ENCODE measurements around the gene BUD23.
"Not testable (repeated sequence)": the region's sequence is repeated elsewhere in the genome, so short reads cannot be mapped to it uniquely, and the experiment has no call there.

The BUD23 gene

DNA sequence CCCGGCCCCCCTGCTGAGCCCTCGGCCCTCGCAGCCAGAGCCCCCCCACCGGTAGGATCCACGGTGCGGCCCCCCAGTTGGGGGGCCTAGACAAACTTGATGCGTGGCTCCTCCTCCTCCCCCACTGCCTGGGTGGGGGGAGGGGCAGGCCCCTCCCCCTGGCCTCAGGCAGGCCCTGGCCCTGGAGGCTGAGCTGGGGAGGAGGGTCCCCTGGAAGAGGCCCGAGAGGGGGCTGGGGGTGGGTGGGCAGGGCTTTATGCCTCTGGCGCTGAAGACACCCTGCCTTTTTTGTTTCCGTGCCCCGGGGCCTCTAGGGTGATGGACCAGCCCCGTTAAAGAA lies 12.1 kb upstream of the BUD23 start:
- Histone ChIP-seq H3K9ac (ENCODE audit: low read length) (no peak overlapping the region), H3K36me3 (ENCODE audit: control insufficient read depth, insufficient read depth, low read length) (no peaks in the 10 kb centered on the region), H3K27me3 (ENCODE audit: control insufficient read depth, insufficient read depth, low read length) (no peaks in the 10 kb centered on the region), H3K27ac (ENCODE audit: low read depth, low read length) (no peak overlapping the region), H3K4me1 (ENCODE audit: control insufficient read depth, insufficient read depth, low read length) (peaks cover 3% of the 10 kb centered on the region), H3K4me3 (ENCODE audit: low read length) (no peak overlapping the region)

DNA sequence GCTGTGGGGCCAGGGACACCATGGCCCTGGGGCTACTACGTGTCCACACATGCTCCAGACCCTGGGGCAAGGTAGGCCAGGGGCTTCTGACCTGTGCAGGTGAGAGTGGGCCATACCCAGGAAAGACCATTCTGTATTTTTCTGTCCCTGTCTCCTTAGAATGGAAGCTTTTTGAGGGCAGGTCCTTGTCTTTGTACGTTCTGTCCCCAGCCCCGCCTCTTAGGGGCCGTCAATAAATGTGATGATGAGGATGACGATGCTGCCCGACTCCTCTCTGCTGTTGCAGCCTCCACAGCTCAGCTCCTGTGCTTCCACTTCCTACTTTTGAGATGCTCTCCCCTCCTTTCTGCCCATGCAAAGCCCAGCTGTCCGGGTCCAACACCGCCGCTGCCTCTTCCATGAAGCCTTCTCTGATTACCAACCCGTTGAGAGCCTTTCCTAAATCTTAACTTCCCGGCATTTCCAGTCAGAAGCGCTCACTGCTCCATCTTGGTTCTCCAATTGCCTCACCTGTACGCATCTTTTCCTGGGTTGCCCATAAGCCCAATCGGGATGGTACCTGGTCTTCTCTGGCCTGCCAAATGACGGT lies 11.4 kb upstream of the BUD23 start:
- Histone ChIP-seq H3K4me3 (ENCODE audit: low read length) (no peak overlapping the region), H3K9ac (ENCODE audit: low read length) (no peak overlapping the region), H3K27me3 (ENCODE audit: control insufficient read depth, insufficient read depth, low read length) (no peaks in the 10 kb centered on the region), H3K36me3 (ENCODE audit: control insufficient read depth, insufficient read depth, low read length) (no peaks in the 10 kb centered on the region), H3K4me1 (ENCODE audit: control insufficient read depth, insufficient read depth, low read length) (peaks cover 3% of the 10 kb centered on the region), H3K27ac (ENCODE audit: low read depth, low read length) (no peak overlapping the region)

DNA sequence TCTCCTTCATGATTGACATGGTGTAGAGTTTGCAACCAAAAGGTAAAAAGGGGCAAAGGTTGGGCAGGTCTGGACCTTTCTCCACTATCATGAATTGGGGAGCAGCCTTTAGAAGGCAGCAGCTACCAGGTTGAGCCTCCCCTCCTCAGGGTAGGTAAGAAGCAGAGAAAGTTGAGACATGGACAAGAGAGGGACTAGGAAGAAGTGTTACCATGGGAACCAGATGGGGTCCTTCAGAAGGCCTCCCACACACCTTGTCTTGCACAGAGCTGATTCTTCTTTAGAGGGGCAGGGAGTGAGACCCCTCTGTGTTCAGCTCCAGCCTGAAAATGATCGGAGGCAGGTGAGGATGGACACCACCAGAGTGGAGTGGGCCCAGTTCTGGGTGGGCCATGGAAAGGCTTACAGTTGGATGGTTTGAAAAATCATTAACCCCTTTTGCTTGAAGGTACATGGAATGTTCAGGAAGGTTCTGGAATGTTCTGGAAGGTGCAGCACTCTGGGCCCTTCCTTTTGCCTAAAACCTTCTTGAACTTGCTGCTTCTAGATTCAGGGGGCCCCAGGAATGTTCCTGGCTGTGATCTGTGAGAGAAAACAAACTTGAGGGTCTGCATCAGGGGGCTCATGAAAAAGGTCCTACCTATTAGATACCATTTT lies 8.8 kb upstream of the BUD23 start:
- H3K27ac ChIP-seq (ENCODE audit: low read depth, low read length): no peak overlapping the region
- H3K4me3 ChIP-seq (ENCODE audit: low read length): no peak overlapping the region
- no peak overlapping the region for H3K9ac ChIP-seq (ENCODE audit: low read length)
- H3K27me3 ChIP-seq (ENCODE audit: control insufficient read depth, insufficient read depth, low read length): no peaks in the 10 kb centered on the region
- H3K36me3 ChIP-seq (ENCODE audit: control insufficient read depth, insufficient read depth, low read length): peaks cover 8% of the 10 kb centered on the region
- H3K4me1 ChIP-seq (ENCODE audit: control insufficient read depth, insufficient read depth, low read length): no peaks in the 10 kb centered on the region

DNA sequence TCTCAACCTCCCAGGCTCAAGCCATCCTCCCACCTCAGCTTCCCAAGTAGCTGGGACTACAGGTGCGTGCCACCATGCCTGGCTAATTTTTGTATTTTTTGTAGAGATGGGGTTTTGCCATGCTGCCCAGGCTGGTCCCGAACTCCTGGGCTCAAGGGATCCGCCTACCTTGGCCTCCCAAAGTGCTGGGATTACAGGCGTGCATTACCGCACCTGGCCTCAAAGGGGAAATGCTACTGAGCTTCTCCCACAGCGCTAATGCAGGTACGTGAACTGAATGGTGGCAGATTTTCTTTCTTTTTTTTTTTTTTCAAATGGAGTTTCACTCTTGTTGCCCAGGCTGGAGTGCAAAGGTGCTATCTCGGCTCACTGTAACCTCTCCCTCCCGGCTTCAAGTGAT lies 7.3 kb upstream of the BUD23 start:
- H3K9ac ChIP-seq (ENCODE audit: low read length); H3K4me3 ChIP-seq (ENCODE audit: low read length); H3K27ac ChIP-seq (ENCODE audit: low read depth, low read length); H3K27me3 ChIP-seq (ENCODE audit: control insufficient read depth, insufficient read depth, low read length); H3K36me3 ChIP-seq (ENCODE audit: control insufficient read depth, insufficient read depth, low read length); H3K4me1 ChIP-seq (ENCODE audit: control insufficient read depth, insufficient read depth, low read length): not testable (repeated sequence)

DNA sequence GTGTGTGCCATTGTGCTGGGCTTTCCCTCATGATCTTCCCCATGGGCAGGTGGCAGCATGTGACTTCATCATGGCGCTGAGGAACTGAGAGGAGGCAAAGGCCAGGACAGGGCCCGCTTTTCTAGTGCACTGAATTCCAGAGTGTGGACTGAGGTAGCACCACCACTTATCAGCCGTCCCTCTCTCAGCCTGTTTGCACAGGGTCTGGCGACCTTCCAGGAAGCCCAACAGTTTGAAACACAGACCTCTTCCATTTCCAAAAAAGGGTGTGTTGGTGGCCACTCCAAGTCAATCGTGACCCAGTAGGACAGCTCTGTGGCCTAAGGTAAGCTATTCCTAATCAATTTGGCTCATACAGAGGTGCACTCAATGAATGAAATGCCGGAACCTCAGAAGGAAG lies 4.5 kb upstream of the BUD23 start:
- Histone ChIP-seq H3K36me3 (ENCODE audit: control insufficient read depth, insufficient read depth, low read length) (peaks cover 10% of the 10 kb centered on the region), H3K27me3 (ENCODE audit: control insufficient read depth, insufficient read depth, low read length) (no peaks in the 10 kb centered on the region), H3K9ac (ENCODE audit: low read length) (no peak overlapping the region), H3K4me1 (ENCODE audit: control insufficient read depth, insufficient read depth, low read length) (peaks cover 14% of the 10 kb centered on the region), H3K27ac (ENCODE audit: low read depth, low read length) (no peak overlapping the region), H3K4me3 (ENCODE audit: low read length) (no peak overlapping the region)

DNA sequence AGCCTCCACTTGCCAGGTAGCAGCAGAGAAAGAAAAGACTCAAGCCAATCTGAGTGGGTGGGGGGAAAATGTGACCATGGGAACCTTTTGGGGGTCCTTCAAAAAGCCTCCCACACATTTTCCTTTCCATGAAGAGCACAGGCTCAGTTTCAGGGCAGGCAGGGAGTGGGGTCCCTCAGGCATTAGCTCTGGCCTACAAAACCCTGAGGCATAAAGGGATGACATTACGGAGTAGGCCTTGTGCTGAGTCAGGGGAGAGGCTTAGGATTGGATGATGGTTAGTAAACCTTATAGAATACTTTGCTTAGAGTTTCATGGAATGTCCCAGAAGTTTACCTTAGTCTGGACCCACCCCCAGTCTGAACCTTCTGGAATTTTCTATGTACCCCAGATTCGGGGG lies 3.7 kb upstream of the BUD23 start:
- no peak overlapping the region for H3K4me3 ChIP-seq (ENCODE audit: low read length)
- no peak overlapping the region for H3K27ac ChIP-seq (ENCODE audit: low read depth, low read length)
- H3K4me1 ChIP-seq (ENCODE audit: control insufficient read depth, insufficient read depth, low read length): peaks cover 18% of the 10 kb centered on the region
- no peaks in the 10 kb centered on the region for H3K27me3 ChIP-seq (ENCODE audit: control insufficient read depth, insufficient read depth, low read length)
- H3K9ac ChIP-seq (ENCODE audit: low read length): no peak overlapping the region
- H3K36me3 ChIP-seq (ENCODE audit: control insufficient read depth, insufficient read depth, low read length): peaks cover 10% of the 10 kb centered on the region

DNA sequence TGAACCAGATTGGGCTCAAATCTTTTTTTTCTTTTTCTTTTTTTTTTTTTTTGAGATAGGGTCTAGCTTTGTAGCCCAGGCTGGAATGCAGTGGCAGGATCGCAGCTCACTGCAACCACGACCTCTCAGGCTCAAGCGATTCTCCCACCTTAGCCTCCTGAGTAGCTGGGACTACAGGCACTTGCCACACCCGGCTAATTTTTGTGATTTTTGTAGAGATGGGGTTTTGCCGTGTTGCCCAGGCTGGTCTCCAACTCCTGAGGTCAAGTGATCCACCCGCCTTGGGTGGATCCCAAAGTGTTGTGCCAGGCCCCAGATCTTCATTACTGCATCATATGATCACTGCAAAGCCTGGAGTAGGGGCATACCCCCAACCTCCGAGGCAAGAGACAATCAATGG lies 2.9 kb upstream of the BUD23 start:
- H3K4me1 ChIP-seq (ENCODE audit: control insufficient read depth, insufficient read depth, low read length): peaks cover 18% of the 10 kb centered on the region
- H3K9ac ChIP-seq (ENCODE audit: low read length): no peak overlapping the region
- no peaks in the 10 kb centered on the region for H3K27me3 ChIP-seq (ENCODE audit: control insufficient read depth, insufficient read depth, low read length)
- peaks cover 10% of the 10 kb centered on the region for H3K36me3 ChIP-seq (ENCODE audit: control insufficient read depth, insufficient read depth, low read length)
- H3K27ac ChIP-seq (ENCODE audit: low read depth, low read length): no peak overlapping the region
- H3K4me3 ChIP-seq (ENCODE audit: low read length): no peak overlapping the region

DNA sequence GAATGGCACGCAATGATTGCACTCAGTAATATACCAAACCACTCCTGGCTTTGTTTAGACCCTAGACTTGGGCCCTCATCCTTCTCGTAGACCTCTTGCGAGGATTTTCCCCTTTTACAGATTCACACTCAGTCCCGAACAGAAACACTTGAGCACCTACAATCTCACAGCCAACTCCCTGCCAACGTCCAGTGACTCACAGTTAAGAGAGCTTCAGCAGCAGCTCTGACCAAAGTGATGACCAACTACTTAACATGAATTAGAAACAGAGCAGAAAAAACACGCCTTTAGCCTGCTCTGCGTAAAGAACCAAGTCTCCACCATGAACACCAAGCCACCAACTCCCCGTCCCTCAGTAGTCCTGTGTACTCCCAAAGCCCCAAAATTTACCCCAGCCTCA lies 2.4 kb upstream of the BUD23 start:
- Histone ChIP-seq H3K4me3 (ENCODE audit: low read length) (no peak overlapping the region), H3K9ac (ENCODE audit: low read length) (no peak overlapping the region), H3K27ac (ENCODE audit: low read depth, low read length) (no peak overlapping the region), H3K4me1 (ENCODE audit: control insufficient read depth, insufficient read depth, low read length) (peaks cover 18% of the 10 kb centered on the region), H3K36me3 (ENCODE audit: control insufficient read depth, insufficient read depth, low read length) (peaks cover 10% of the 10 kb centered on the region), H3K27me3 (ENCODE audit: control insufficient read depth, insufficient read depth, low read length) (no peaks in the 10 kb centered on the region)

DNA sequence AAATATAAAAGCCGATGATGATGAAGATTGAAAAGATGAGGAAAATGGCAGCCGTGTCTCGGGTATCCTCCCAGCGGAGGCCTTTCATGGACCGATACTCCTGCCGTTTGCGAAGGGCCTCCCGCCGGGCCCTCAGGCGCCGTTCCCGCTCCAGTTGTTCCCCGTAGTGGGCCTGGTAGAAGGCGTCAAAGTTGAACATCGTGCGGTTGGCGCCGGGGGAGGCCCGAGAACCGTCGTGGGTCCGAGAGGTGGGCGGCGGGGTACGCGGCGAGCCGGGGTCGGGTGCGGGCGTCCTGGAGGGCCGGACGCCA lies 697 bp upstream of the BUD23 start:
- H3K27ac ChIP-seq (ENCODE audit: low read depth, low read length): peak overlapping the region; percentile 79
- peaks cover 10% of the 10 kb centered on the region for H3K36me3 ChIP-seq (ENCODE audit: control insufficient read depth, insufficient read depth, low read length)
- H3K27me3 ChIP-seq (ENCODE audit: control insufficient read depth, insufficient read depth, low read length): no peaks in the 10 kb centered on the region
- peaks cover 18% of the 10 kb centered on the region for H3K4me1 ChIP-seq (ENCODE audit: control insufficient read depth, insufficient read depth, low read length)
- peak overlapping the region; percentile 90 for H3K9ac ChIP-seq (ENCODE audit: low read length)
- peak overlapping the region; percentile 88 for H3K4me3 ChIP-seq (ENCODE audit: low read length)

DNA sequence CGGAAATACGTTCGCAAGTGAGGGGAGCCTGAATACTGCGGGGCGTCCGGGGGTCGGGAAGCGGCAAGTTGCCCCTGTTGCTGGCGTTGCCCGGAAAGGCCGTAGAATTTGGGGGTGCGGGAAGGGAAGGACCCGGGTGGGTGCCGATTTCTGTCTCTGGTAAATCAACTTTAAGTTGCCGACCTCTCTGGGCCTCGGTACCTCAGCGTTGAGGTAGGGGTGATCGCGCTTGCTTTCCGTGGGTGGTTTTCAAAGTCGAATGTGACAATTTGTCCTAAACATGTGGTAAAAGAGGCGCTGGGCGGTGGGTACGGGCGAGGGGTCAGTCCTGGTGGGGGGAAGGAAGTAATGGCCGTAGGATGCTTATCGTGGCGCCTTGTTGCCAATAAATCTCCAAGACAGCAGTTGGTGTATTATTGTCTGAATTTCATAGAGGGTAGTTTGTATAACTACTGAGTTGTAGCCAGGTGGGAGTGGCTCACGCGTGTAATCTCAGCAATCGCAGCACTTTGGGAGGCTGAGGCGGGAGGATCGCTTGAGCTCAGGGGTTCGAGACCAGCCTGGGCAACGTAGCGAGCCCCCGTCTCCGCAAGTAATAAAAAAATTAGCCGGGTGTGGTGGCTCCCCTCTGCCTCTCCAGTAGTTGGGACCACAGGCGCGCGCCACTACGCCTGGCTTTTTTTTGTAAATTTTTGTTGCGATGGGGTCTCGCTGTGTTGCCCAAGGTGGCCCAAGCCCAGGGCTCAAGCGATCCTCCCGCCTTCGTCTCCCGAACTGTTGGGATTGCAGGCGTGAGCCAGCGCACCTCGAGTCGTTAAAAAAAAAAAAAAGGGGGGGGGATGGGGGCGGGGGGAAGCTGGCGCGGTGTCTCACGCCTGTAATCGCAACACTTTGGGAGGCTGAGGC lies 644 bp downstream of the BUD23 start:
- Histone ChIP-seq H3K27ac (ENCODE audit: low read depth, low read length) (peak overlapping the region; percentile 69), H3K4me3 (ENCODE audit: low read length) (peak overlapping the region; percentile 90), H3K36me3 (ENCODE audit: control insufficient read depth, insufficient read depth, low read length) (peaks cover 7% of the 10 kb centered on the region), H3K4me1 (ENCODE audit: control insufficient read depth, insufficient read depth, low read length) (peaks cover 18% of the 10 kb centered on the region), H3K27me3 (ENCODE audit: control insufficient read depth, insufficient read depth, low read length) (no peaks in the 10 kb centered on the region), H3K9ac (ENCODE audit: low read length) (peak overlapping the region; percentile 71)

DNA sequence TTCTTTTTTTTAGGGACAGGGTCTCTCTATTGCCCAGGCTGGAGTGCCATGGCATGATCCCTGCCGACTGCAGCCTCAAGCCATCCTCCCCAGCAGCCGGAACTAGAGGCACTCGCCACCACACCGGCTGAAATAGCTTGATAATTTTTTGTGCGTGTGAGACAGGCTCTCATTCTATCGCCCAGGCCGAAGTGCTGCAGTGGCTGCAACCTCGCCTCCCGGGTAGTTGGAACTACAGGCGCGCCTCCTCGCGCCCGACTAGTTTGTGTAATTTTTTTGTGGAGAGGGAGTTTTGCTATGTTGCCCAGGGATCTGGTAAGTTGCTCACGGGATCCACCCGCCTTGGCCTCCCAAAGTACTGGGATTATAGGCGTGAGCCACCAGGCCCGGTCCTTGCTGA lies 1.9 kb downstream of the BUD23 start:
- H3K4me1 ChIP-seq (ENCODE audit: control insufficient read depth, insufficient read depth, low read length): peaks cover 18% of the 10 kb centered on the region
- H3K27me3 ChIP-seq (ENCODE audit: control insufficient read depth, insufficient read depth, low read length): no peaks in the 10 kb centered on the region
- H3K4me3 ChIP-seq (ENCODE audit: low read length): no peak overlapping the region
- no peak overlapping the region for H3K27ac ChIP-seq (ENCODE audit: low read depth, low read length)
- no peaks in the 10 kb centered on the region for H3K36me3 ChIP-seq (ENCODE audit: control insufficient read depth, insufficient read depth, low read length)
- H3K9ac ChIP-seq (ENCODE audit: low read length): no peak overlapping the region

DNA sequence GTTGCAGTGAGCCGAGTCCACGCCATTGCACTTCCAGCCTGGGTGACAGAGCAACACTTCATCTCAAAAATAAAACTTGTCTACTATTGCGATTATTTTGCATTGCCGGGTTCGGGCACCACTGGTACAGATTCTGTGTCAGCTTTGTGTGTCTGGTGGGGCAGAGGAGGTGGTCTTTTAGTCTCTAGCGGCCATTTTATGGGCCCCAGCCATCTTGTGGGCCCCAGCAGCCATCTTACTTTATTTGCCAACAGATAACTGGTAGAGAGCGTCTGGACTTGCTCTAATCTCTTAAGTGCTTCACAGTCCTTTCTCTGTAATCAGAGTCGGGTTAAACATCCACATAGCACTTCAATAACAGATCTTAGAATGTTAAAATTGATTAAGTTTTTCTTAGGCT lies 4.9 kb downstream of the BUD23 start:
- no peak overlapping the region for H3K9ac ChIP-seq (ENCODE audit: low read length)
- H3K4me1 ChIP-seq (ENCODE audit: control insufficient read depth, insufficient read depth, low read length): peaks cover 5% of the 10 kb centered on the region
- no peak overlapping the region for H3K4me3 ChIP-seq (ENCODE audit: low read length)
- peaks cover 20% of the 10 kb centered on the region for H3K36me3 ChIP-seq (ENCODE audit: control insufficient read depth, insufficient read depth, low read length)
- no peaks in the 10 kb centered on the region for H3K27me3 ChIP-seq (ENCODE audit: control insufficient read depth, insufficient read depth, low read length)
- no peak overlapping the region for H3K27ac ChIP-seq (ENCODE audit: low read depth, low read length)

DNA sequence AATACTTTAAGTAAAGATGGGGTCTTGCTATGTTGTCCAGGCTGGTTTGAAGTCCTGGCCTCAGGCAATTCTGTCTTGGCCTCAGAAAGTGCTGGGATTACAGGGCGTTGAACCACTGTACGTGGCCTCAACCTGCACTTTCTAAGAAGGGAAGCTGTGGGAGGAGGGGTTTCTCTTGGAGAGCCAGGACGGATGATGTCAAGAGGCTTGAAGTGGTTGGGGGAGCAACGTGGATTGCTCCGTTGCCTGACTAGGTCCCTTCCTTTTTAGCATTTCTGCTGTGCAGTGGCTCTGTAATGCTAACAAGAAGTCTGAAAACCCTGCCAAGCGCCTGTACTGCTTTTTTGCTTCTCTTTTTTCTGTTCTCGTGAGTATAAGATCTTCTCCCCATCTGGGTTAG lies 7.2 kb downstream of the BUD23 start:
- H3K9ac ChIP-seq (ENCODE audit: low read length): no peak overlapping the region
- no peaks in the 10 kb centered on the region for H3K27me3 ChIP-seq (ENCODE audit: control insufficient read depth, insufficient read depth, low read length)
- H3K36me3 ChIP-seq (ENCODE audit: control insufficient read depth, insufficient read depth, low read length): peaks cover 37% of the 10 kb centered on the region
- H3K4me1 ChIP-seq (ENCODE audit: control insufficient read depth, insufficient read depth, low read length): no peaks in the 10 kb centered on the region
- H3K4me3 ChIP-seq (ENCODE audit: low read length): no peak overlapping the region
- H3K27ac ChIP-seq (ENCODE audit: low read depth, low read length): no peak overlapping the region

All from rectal smooth muscle tissue (tissue), 1 donor.